HepG2 (cell line): Measurements from ENCODE around the gene ATP8B1. TPM values are rescaled to one million over a fixed set of nuclear protein-coding genes. Genes with fewer than 3 reads are reported as not detected.

Experiments used
- BRD4 ChIP-seq: sonication (generic); formaldehyde crosslinking; IDR thresholded peaks from 2 replicates; pipeline ENCODE4 v1.4.0; 2020; ENCODE audit warnings: missing genetic modification reagents
- FOXJ3 ChIP-seq: sonication (generic); formaldehyde crosslinking; IDR thresholded peaks from 2 replicates; pipeline ENCODE4 v1.4.0; 2020; ENCODE audit warnings: missing genetic modification reagents, mild to moderate bottlenecking, borderline replicate concordance
- HOXA5 ChIP-seq: sonication (generic); formaldehyde crosslinking; IDR thresholded peaks from 2 replicates; pipeline ENCODE4 v1.4.0; 2020; ENCODE audit warnings: missing genetic modification reagents
- IRF2 ChIP-seq: IDR thresholded peaks from 2 replicates; pipeline ENCODE4 v1.6.1; 2018; ENCODE audit warnings: missing genetic modification reagents, missing compliant biosample characterization
- JDP2 ChIP-seq: sonication (generic); formaldehyde crosslinking; IDR thresholded peaks from 2 replicates; pipeline ENCODE4 v1.8.1; 2022; ENCODE audit warnings: missing genetic modification reagents, borderline replicate concordance
- KDM2A ChIP-seq: sonication (generic); formaldehyde crosslinking; IDR thresholded peaks from 2 replicates; pipeline ENCODE4 v1.4.0; 2020; ENCODE audit warnings: low read depth, missing genetic modification reagents, borderline replicate concordance
- LCORL ChIP-seq, 2 experiments: fragments of 450-650 bp in 1 of 2; sonication (generic) in 1 of 2; formaldehyde crosslinking in 1 of 2; IDR thresholded peaks; 2 replicates each; pipeline versions ENCODE4 v1.5.0 to v1.6.1; 2017 to 2020; ENCODE audit warnings: antibody characterized with exemption in 1 of 2, missing genetic modification reagents in 1 of 2
- MATR3 ChIP-seq: sonication (generic); formaldehyde crosslinking; IDR thresholded peaks from 2 replicates; pipeline ENCODE4 v1.4.0; 2020; ENCODE audit warnings: missing genetic modification reagents
- MIER3 ChIP-seq: IDR thresholded peaks from 2 replicates; pipeline ENCODE4 v1.6.1; 2016; ENCODE audit warnings: missing compliant biosample characterization, borderline replicate concordance
- NR2F2 ChIP-seq: IDR thresholded peaks from 2 replicates; pipeline ENCODE4 v1.6.1; 2012; ENCODE audit warnings: low read depth, inconsistent platforms, borderline replicate concordance
- POLR2G ChIP-seq: fragments of 200-400 bp; formaldehyde crosslinking; IDR thresholded peaks from 2 replicates; pipeline ENCODE4 v1.6.1; 2018; ENCODE audit warnings: mild to moderate bottlenecking, low read depth, low read length, moderate library complexity
- PPARG ChIP-seq: conservative IDR thresholded peaks from 2 replicates; pipeline ENCODE4 v1.6.1; 2016; ENCODE audit warnings: missing biosample characterization, missing genetic modification reagents
- RXRA ChIP-seq: sonication (generic); formaldehyde crosslinking; IDR thresholded peaks from 2 replicates; pipeline ENCODE4 v1.5.1; 2020; ENCODE audit warnings: missing genetic modification reagents
- SALL1 ChIP-seq: sonication (generic); formaldehyde crosslinking; IDR thresholded peaks from 2 replicates; pipeline ENCODE4 v1.8.0; 2022; ENCODE audit warnings: mild to moderate bottlenecking, missing genetic modification reagents
- SP4 ChIP-seq: sonication (generic); formaldehyde crosslinking; IDR thresholded peaks from 2 replicates; pipeline ENCODE4 v1.8.1; 2023; ENCODE audit warnings: mild to moderate bottlenecking, missing genetic modification reagents
- SP5 ChIP-seq: IDR thresholded peaks from 2 replicates; pipeline ENCODE4 v1.6.1; 2016; ENCODE audit warnings: low read depth, borderline replicate concordance
- SRY ChIP-seq: sonication (generic); formaldehyde crosslinking; IDR thresholded peaks from 2 replicates; pipeline ENCODE4 v1.8.0; 2022; ENCODE audit warnings: mild to moderate bottlenecking, missing genetic modification reagents
- TAF15 ChIP-seq: fragments of 200-400 bp; formaldehyde crosslinking; IDR thresholded peaks from one replicate; pipeline ENCODE4 v1.6.1; 2018; ENCODE audit warnings: mild to moderate bottlenecking, low read depth, low read length; ENCODE audit not compliant: poor library complexity, severe bottlenecking
- TRIM24 ChIP-seq: sonication (generic); formaldehyde crosslinking; IDR thresholded peaks from 2 replicates; pipeline ENCODE4 v1.8.0; 2022; ENCODE audit warnings: mild to moderate bottlenecking, missing genetic modification reagents
- ZMYM3 ChIP-seq: sonication (generic); formaldehyde crosslinking; IDR thresholded peaks from 2 replicates; pipeline ENCODE4 v1.5.1; 2020; ENCODE audit warnings: mild to moderate bottlenecking, missing genetic modification reagents
- ZNF33B ChIP-seq: sonication (generic); formaldehyde crosslinking; IDR thresholded peaks from 2 replicates; pipeline ENCODE4 v1.5.1; 2020; ENCODE audit warnings: mild to moderate bottlenecking, missing genetic modification reagents
- ZNF430 ChIP-seq: sonication (generic); formaldehyde crosslinking; IDR thresholded peaks from 2 replicates; pipeline ENCODE4 v1.9.0; 2021; ENCODE audit warnings: mild to moderate bottlenecking, missing genetic modification reagents
- ZNF431 ChIP-seq: sonication (generic); formaldehyde crosslinking; IDR thresholded peaks from 2 replicates; pipeline ENCODE4 v1.9.0; 2022; ENCODE audit warnings: missing genetic modification reagents, low read depth, mild to moderate bottlenecking, borderline replicate concordance
- ZNF501 ChIP-seq: sonication (generic); formaldehyde crosslinking; IDR thresholded peaks from 2 replicates; pipeline ENCODE4 v1.5.1; 2020; ENCODE audit warnings: mild to moderate bottlenecking, moderate library complexity, missing genetic modification reagents
- ZNF569 ChIP-seq: sonication (generic); formaldehyde crosslinking; IDR thresholded peaks from 2 replicates; pipeline ENCODE4 v1.5.0; 2020; ENCODE audit warnings: mild to moderate bottlenecking, missing genetic modification reagents, moderate library complexity, borderline replicate concordance
- ZNF678 ChIP-seq: sonication (generic); formaldehyde crosslinking; IDR thresholded peaks from 2 replicates; pipeline ENCODE4 v1.4.0; 2020; ENCODE audit warnings: mild to moderate bottlenecking, missing genetic modification reagents
- ZNF7 ChIP-seq: IDR thresholded peaks from 2 replicates; pipeline ENCODE4 v1.6.1; 2016; ENCODE audit warnings: missing biosample characterization, missing genetic modification reagents
- ZSCAN9 ChIP-seq: IDR thresholded peaks from 2 replicates; pipeline ENCODE4 v1.6.1; 2016; ENCODE audit warnings: borderline replicate concordance
- polyA plus RNA-seq, 8 experiments: library from polyadenylated mRNA; depleted of rRNA in 3 of 8; stranded (reverse) in 7 of 8; unstranded in 1 of 8; fragments of >200 nt; fragmentation: Illumina TruSeq in 4 of 8; extraction: Trizol in 4 of 8; gene quantifications; 2 replicates each; pipeline versions ENCODE4 v1.2.1 to v1.2.3, GENCODE V29; 2011 to 2016; ENCODE audit warnings: low read depth in 4 of 8, missing spikeins in 1 of 8, mixed read lengths in 1 of 8; ENCODE audit not compliant: insufficient read depth in 1 of 8
- total RNA-seq, 5 experiments: library from RNA; depleted of rRNA; stranded (reverse); fragments of >200 nt; fragmentation: Illumina TruSeq; extraction: Trizol; gene quantifications; 2 replicates each; pipeline ENCODE4 v1.2.3, GENCODE V29; 2016; ENCODE audit warnings: low read depth in 1 of 5
- TF ChIP-seq, protein P1 (sequence below): sonication (generic); formaldehyde crosslinking; IDR thresholded peaks from 2 replicates; pipeline ENCODE4 v1.8.1; 2023; ENCODE audit warnings: mild to moderate bottlenecking, missing genetic modification reagents, borderline replicate concordance
- TF ChIP-seq, protein P2 (sequence below): sonication (generic); formaldehyde crosslinking; IDR thresholded peaks from 2 replicates; pipeline ENCODE4 v1.4.0; 2020; ENCODE audit warnings: missing genetic modification reagents

Gene ATP8B1
- total and polyA plus RNA-seq, 2 of the 13 experiments (the other 11 are each of a cell fraction or from before 2014, with no cell fraction given), result 2.8 to 4.0 TPM

DNA sequence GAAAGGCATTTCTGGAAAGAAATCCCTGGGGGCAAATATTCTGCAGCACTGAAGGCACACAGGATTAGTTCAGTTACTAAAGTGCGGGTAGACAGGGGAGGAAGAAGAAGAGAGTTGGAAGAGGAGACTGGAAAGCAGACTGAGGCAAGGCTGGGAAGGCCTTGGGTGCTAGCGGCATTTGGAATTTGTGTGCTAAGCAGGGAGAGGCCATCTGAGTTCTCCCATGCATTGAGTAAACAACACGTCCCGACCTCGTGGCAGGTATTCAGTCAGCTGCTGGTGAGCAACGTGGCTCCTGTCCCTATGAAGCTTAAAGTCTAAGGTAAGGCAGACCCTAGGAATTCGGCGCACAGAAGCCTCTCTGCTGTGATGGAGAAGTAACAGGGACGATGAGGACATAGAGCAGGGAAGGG is 30.7 kb downstream of the ATP8B1 start (continued):
- TF ChIP-seq NR2F2 (no peak), SRY (0 out of 2 replicates have a peak, but pooled peaks have one; percentile 39), ZNF430 (peak; percentile 78; the same call in 1 of the 2 replicates), ZNF678 (CRISPR knock-in tag) (no peak), TRIM24 (no peak), MATR3 (CRISPR knock-in tag) (no peak), BRD4 (CRISPR knock-in tag) (peak; percentile 72; the same call in 1 of the 2 replicates), POLR2G (no peak), SP4 (CRISPR knock-in tag) (no peak), ZNF501 (CRISPR knock-in tag) (peak; percentile 80; the same call in 1 of the 2 replicates), IRF2 (CRISPR knock-in tag) (peak; percentile 74; the same call in 1 of the 2 replicates), FOXJ3 (CRISPR knock-in tag) (peak; percentile 63; the same call in 1 of the 2 replicates), MIER3 (peak; percentile 91; the same call in 1 of the 2 replicates), ZMYM3 (CRISPR knock-in tag) (peak; percentile 82), TAF15 (no peak), SP5 (CRISPR knock-in tag) (no peak), RXRA (peak; percentile 93), ZNF569 (CRISPR knock-in tag) (no peak), ZSCAN9 (peak; percentile 81; the same call in 1 of the 2 replicates), JDP2 (CRISPR knock-in tag) (no peak), HOXA5 (peak; percentile 49; the same call in 1 of the 2 replicates), SALL1 (CRISPR knock-in tag) (peak; percentile 96), ZNF7 (no peak), ZNF431 (no peak), PPARG (CRISPR knock-in tag) (0 out of 2 replicates have a peak, but pooled peaks have one; percentile 24), LCORL (IDR thresholded peaks at IDR 0.05) (no peak), LCORL (CRISPR knock-in tag; IDR thresholded peaks at IDR 0.05) (peak; percentile 92), ZNF33B (CRISPR knock-in tag) (no peak), KDM2A (peak; percentile 54; the same call in 1 of the 2 replicates)
- TF ChIP-seq, protein P1, sequence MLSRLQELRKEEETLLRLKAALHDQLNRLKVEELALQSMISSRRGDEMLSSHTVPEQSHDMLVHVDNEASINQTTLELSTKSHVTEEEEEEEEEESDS (CRISPR knock-in tag), result no peak
- TF ChIP-seq, protein P2, sequence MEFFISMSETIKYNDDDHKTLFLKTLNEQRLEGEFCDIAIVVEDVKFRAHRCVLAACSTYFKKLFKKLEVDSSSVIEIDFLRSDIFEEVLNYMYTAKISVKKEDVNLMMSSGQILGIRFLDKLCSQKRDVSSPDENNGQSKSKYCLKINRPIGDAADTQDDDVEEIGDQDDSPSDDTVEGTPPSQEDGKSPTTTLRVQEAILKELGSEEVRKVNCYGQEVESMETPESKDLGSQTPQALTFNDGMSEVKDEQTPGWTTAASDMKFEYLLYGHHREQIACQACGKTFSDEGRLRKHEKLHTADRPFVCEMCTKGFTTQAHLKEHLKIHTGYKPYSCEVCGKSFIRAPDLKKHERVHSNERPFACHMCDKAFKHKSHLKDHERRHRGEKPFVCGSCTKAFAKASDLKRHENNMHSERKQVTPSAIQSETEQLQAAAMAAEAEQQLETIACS (CRISPR knock-in tag), result no peak
